GM11168 (cell line): ENCODE results near the gene OCIAD2.
"Not testable (repeated sequence)": the region's sequence is repeated elsewhere in the genome, so short reads cannot be mapped to it uniquely, and the experiment has no call there.

Source experiments
- in situ Hi-C: fragments of 300-500 bp; cut with MboI; formaldehyde crosslinking; loops from one replicate; pipeline ENCODE4 v1.12.0; 2022; ENCODE audit warnings: low sequenced_read_pairs; ENCODE audit not compliant: unreplicated experiment

The OCIAD2 gene

GRCh38 chr4:48906206-48907173, at the start of gene OCIAD2:
Gene OCIAD2, minus strand, starts transcription at chr4:48906774. Its CDS starts 2,225 bp downstream, at chr4:48904549.
- in situ Hi-C loops: no loop called here

GRCh38 chr4:48954314-48954713, 47.7 kb upstream of the OCIAD2 start:
- in situ Hi-C loops: loop anchor here (25.0 kb wide), 1 partner anchor 392 kb away; no protein-coding TSS in a partner anchor

DNA sequence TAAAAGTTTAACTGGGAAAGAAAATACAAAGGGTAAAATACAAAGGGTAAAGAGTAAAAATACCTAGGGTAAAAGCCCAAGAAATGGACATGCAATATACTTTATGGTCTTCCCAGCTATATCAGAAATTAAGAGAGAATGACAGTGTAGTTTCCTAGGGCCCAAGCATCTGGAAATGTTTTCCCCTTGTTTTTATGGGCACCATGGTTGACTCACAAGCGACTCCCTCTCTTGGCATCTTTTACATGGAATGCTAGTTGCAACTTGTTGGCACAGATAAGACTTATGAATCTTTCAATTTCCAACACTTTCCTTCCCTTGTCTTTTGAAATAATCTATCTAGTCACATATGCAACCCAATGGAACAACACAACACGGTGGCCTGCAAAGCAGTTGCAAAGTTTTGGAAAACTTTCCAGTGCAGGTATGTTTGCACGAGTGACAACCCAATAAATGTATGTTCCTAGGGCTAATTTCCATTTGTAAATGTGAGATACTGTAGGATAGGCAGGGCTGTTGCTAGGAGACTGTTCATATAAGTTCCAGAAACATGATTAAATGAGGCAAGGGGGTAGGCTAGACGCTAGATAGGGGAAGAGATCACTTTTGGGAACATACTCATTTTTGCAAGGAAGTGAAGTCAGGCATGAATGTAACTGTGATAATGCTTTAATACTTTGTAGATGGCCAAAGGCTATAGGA, 43.1 kb upstream of the OCIAD2 start:
- in situ Hi-C loops: loop anchor here (25.0 kb wide), 1 partner anchor 387 kb away; no protein-coding TSS in a partner anchor

DNA sequence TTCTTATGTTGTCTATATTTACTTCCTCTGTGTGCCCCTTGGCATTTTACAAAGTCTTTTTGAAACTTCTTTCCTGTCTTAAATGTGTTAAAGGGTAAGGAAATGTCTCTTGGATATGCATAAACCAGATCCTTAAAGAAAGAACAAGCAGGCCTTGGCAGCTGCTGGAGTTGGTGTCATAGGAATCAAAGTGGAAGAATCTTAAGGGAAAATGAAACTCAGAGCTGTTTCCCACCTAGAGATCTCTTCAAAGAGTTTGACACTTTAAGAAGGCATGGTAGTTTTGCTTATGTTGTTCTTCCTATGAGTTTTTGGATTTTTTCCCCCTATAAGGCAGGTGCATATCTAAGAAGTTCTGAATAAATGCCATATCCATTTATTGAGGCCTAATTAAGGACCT, 42.5 kb upstream of the OCIAD2 start:
- in situ Hi-C loops: no loop called here

GRCh38 chr4:48947731-48948130, 41.2 kb upstream of the OCIAD2 start:
- in situ Hi-C loops: no loop called here

DNA sequence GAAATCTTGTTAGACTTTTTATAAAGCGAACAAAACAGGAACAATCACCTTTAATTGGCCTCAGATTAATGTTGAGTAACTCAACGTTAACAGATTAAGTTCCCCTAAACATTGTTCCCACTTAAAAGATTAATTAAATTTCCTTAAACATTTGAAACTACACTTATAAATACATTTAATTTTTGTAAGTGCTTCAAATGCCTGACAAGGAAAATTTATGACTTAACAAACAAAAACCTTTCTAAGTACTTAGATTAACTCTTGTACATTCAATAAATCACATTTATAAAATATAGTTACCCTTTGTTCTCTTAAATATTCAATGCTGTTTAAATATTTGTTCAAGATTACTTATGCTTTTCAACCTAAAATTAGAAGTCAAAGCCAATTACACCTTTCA, 39.4 kb upstream of the OCIAD2 start:
- in situ Hi-C loops: no loop called here

- in situ Hi-C loops: no loop called here
These were observed 38.2 kb upstream of the OCIAD2 start for GRCh38 chr4:48944756-48945241.

- in situ Hi-C loops: no loop called here
These were observed 37.7 kb upstream of the OCIAD2 start for GRCh38 chr4:48944252-48944651.

GRCh38 chr4:48943387-48943786, 36.8 kb upstream of the OCIAD2 start:
- in situ Hi-C loops: no loop called here

GRCh38 chr4:48939785-48940184, 33.2 kb upstream of the OCIAD2 start:
- in situ Hi-C loops: no loop called here

DNA sequence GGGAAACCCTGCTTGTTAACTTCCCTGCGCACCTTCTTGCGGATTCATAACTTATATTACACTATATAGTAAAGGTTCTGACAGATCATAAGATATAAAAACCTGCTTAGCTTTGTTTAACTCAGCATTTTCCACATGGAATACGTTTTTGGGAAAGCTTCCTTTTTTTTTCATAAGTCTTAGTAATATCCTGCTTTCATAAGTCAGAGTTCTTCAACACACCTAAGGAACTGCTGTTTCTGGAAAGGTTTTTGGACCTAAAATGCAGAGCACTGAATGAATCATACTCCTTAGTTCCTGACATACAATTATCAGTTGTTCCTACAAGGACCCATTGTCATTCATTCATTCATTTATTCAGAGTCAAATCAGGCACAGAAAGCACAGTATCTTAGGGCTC, 32.3 kb upstream of the OCIAD2 start:
- in situ Hi-C loops: no loop called here

DNA sequence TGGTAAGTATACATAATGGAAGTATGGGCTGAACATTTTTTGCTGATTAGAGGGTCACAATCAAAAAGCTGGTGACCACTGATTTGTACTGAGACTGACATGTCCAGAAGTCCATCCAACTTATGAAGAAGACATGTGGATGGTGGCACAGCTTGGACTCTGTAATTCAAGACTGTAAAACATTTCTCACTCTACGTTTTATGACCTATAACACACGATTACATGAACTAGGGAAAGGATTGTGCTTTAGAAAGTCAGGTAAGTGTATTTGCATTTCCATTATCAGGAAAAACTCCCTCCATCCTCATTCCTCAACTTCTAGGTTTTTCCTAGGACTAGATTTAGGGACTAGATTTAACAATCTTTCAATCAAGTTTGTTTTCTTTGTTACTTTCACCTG, 30.5 kb upstream of the OCIAD2 start:
- in situ Hi-C loops: no loop called here

- in situ Hi-C loops: no loop called here
These were observed 24.9 kb upstream of the OCIAD2 start for GRCh38 chr4:48931459-48931858.

- in situ Hi-C loops: no loop called here
These were observed 24.1 kb upstream of the OCIAD2 start for GRCh38 chr4:48930654-48931053.

DNA sequence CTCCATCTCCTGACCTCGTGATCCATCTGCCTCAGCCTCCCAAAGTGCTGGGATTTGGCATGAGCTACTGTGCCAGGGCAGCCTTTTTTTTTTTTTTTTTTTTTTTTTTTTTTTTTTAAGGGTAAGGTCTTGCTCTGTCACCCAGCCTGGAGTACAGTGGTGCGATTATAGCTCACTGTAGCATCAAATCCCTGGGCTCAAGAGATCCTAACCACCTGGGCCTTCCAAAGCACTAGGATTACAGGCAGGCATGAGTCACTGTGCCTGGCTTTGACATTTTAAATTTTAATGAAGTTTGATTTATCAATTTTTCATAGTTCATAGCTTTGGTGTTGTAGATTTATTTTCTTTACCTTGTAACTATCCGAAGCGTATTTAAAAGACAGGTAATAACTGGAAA, 17.8 kb upstream of the OCIAD2 start:
- in situ Hi-C loops: no loop called here

DNA sequence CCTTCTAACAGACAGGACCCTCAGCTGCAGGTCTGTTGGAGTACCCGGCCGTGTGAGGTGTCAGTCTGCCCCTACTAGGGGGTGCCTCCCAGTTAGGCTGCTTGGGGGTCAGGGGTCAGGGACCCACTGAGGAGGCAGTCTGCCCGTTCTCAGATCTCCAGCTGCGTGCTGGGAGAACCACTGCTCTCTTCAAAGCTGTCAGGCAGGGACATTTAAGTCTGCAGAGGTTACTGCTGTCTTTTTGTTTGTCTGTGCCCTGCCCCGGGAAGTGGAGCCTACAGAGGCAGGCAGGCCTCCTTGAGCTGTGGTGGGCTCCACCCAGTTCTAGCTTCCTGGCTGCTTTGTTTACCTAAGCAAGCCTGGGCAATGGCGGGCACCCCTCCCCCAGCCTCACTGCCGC, 16.5 kb upstream of the OCIAD2 start:
- in situ Hi-C loops: not testable (repeated sequence)

GRCh38 chr4:48914311-48914710, 7.7 kb upstream of the OCIAD2 start:
- in situ Hi-C loops: no loop called here

DNA sequence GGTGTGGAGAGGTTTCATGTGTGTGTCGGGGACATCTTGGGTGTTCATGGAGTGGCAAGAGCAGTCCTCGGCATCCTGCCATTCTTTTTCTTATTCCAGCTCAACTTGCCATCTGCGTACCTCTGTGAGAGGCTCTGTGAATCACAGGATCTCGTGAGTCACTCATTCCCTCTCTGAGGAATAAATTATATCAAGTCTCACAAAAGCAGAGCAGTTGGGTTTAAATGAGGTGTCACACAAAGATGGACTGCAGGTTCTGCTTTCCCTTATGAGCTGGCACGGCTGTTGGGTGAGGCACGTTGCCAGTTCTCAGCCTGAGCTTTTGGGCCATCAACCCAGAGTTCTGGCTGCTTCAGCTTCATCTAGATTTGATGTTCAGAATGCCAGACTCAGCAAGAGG, 6.8 kb upstream of the OCIAD2 start:
- in situ Hi-C loops: no loop called here

GRCh38 chr4:48912349-48912748, 5.8 kb upstream of the OCIAD2 start:
- in situ Hi-C loops: no loop called here

- in situ Hi-C loops: no loop called here
These were observed 3.9 kb upstream of the OCIAD2 start for GRCh38 chr4:48910511-48910910.

DNA sequence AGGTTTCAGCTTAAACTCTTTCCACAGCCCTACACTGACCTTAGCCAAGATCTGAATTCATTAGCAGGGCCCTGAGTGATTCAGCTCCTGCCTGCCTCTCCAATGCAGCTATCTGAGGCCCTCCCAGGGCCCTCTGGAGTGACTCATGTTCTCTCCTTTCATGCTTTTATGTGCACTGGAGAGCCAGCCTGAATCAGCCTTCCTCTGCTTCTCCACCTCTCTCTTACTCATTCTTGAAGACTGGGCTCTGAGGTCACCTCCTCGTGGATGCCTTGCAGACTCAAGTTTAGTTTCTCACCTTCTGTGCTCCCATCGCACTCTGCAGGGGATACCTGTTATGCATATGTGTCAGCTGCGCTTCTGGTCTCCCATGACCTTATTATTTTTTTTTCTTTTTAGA, 3.1 kb upstream of the OCIAD2 start:
- in situ Hi-C loops: no loop called here
